Stimulated activated naive CD8-positive, alpha-beta T cell treated with anti-CD3 and anti-CD28 coated beads, Interleukin-15, amount 100 ng/mL, for 72 hours (primary cell): ENCODE measurements around the gene FRMD7.
"Not testable (repeated sequence)": the region's sequence is repeated elsewhere in the genome, so short reads cannot be mapped to it uniquely, and the experiment has no call there.

Experiments used
- ATAC-seq: fragments of 150-1000 bp; cut with Tn5 transposase; 2 replicates; pipeline ENCODE4 v1.10.0; 2021; ENCODE audit warnings: mild to moderate bottlenecking, moderate library complexity
- DNase-seq, 2 donors: peaks; one replicate each; pipeline ENCODE4 v3.0.0; 2021 to 2022
- H3K27ac Mint-ChIP-seq, 2 donors: one replicate each; pipeline ENCODE4 v1.8.0; 2022; ENCODE audit warnings: mild to moderate bottlenecking in 2 of 2, mixed read lengths in 2 of 2, moderate library complexity in 2 of 2
- H3K27me3 Mint-ChIP-seq: one replicate; pipeline ENCODE4 v1.8.0; 2022; ENCODE audit warnings: mixed read lengths
- H3K4me1 Mint-ChIP-seq: one replicate; pipeline ENCODE4 v1.8.0; 2022; ENCODE audit warnings: mild to moderate bottlenecking, mixed read lengths
- H3K4me3 Mint-ChIP-seq, 2 donors: one replicate each; pipeline ENCODE4 v1.8.0; 2022; ENCODE audit warnings: mild to moderate bottlenecking in 2 of 2, mixed read lengths in 2 of 2, moderate library complexity in 1 of 2
- H3K9me3 Mint-ChIP-seq, 2 donors: one replicate each; pipeline ENCODE4 v1.8.0; 2022; ENCODE audit warnings: mixed read lengths in 2 of 2

The FRMD7 gene

GRCh38 chrX:132127743-132128142, at the start of gene FRMD7:
FRMD7 (minus strand) TSS chrX:132128020; CDS start chrX:132127844, 176 bp downstream.
- Mint-ChIP-seq H3K27me3 (no peaks in the 10 kb centered on the region), H3K4me1 (no peaks in the 10 kb centered on the region), H3K27ac (no peak within 1 kb of the TSS), H3K9me3 (no peaks in the 10 kb centered on the region), H3K4me3 (no peak within 1 kb of the TSS)
- ATAC-seq: no peak
- no peak for DNase-seq

- ATAC-seq (no peak), DNase-seq (no peak)
- Mint-ChIP-seq H3K27me3 (peaks cover 6% of the 10 kb centered on the region), H3K4me3 (no peak overlapping the region), H3K27ac (no peak overlapping the region), H3K4me1 (no peaks in the 10 kb centered on the region), H3K9me3 (no peaks in the 10 kb centered on the region)
Observed at GRCh38 chrX:132173647-132174046, 45.8 kb upstream of the FRMD7 start.

DNA sequence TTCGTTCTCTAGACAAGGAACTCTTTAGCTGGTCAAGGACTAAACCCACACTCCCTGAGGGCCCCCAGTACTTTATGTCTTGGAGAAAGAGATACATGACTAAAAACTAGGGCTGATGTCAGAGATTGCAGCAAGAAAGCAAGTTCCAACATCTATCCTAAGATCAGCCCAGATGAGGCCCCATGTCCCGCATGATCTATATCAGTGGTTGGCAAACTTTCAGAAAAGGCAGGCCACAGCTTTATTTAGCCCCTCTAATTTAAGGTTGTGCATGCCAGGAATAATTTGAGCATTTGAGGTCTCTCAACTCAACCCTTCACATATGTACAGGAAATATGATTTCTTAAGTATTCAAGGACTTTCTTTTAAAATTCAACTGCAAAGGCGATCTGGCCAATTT, 44.1 kb upstream of the FRMD7 start:
- no peaks in the 10 kb centered on the region for H3K9me3 Mint-ChIP-seq
- H3K27me3 Mint-ChIP-seq: peaks cover 6% of the 10 kb centered on the region
- no peak overlapping the region for H3K4me3 Mint-ChIP-seq
- no peak overlapping the region for H3K27ac Mint-ChIP-seq
- DNase-seq (no peak), ATAC-seq (no peak)
- H3K4me1 Mint-ChIP-seq: no peaks in the 10 kb centered on the region

DNA sequence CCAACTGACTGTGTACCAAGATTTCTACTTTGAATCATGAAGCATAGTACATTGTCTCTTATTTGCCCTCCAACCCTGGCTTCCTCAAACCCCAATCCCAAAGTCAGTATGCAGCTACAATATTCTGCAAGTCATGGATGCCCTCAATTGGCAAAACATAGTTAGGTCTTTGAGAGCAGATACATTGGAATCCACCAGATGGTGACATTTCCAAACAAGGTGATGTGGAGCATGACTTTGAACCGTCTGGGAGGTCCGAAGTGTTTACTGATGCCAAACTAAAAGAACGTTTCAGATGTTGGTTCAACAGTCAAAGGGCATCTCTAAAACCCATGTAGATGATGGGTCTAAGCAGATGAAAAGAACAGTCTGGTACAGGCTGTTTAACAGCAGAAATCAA, 43.7 kb upstream of the FRMD7 start:
- H3K4me1 Mint-ChIP-seq: no peaks in the 10 kb centered on the region
- no peak for ATAC-seq
- H3K27me3 Mint-ChIP-seq: peaks cover 6% of the 10 kb centered on the region
- H3K27ac Mint-ChIP-seq: no peak overlapping the region
- no peaks in the 10 kb centered on the region for H3K9me3 Mint-ChIP-seq
- no peak for DNase-seq
- H3K4me3 Mint-ChIP-seq: no peak overlapping the region

DNA sequence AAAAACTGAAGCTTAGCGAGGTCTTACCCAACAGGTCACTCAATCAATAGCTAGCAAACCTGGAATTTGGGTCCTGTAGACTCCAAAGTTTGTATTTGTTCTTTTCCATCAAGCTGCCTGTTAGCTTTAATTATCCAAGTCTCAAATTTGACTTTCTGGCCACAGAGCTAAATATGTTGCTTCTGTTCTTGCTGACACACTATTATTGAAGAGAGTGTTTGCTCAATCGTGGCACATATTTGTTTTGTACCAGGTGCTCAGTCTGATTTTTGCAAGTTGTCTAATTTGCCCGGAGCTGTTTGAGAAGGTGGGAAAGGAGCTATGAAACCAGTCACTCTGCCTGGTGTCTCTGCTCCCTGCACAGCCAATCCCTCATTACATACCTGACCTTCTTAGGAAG, 41.7 kb upstream of the FRMD7 start:
- ATAC-seq (no peak), DNase-seq (no peak)
- Mint-ChIP-seq H3K4me3 (no peak overlapping the region), H3K9me3 (no peaks in the 10 kb centered on the region), H3K4me1 (no peaks in the 10 kb centered on the region), H3K27me3 (peaks cover 6% of the 10 kb centered on the region), H3K27ac (no peak overlapping the region)

- no peak overlapping the region for H3K27ac Mint-ChIP-seq
- H3K9me3 Mint-ChIP-seq: peaks cover 0 to 6% of the 10 kb centered on the region in 2 donors
- no peak for DNase-seq
- H3K27me3 Mint-ChIP-seq: peaks cover 6% of the 10 kb centered on the region
- H3K4me3 Mint-ChIP-seq: no peak overlapping the region
- ATAC-seq: no peak
- no peaks in the 10 kb centered on the region for H3K4me1 Mint-ChIP-seq
Observed at GRCh38 chrX:132165651-132166050, 37.8 kb upstream of the FRMD7 start.

DNA sequence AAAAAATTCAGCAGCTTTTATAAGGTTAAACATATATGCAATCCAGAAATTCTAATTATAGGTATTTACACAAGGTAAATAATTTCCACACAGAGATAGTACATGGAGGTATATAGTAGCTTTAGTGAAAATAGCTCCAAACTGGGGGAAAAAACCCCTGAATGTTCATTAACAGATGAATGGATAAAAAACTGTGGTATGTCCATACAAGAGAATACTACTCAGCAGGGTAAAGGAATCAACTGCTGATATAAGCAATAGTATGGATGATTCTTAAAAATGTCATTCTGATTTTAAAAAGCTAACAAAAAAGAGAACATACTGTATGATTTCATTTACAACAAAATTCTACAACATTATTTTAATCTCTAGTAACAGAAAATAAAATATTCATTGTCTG, 37.2 kb upstream of the FRMD7 start:
- DNase-seq (no peak), ATAC-seq (no peak)
- Mint-ChIP-seq H3K4me1 (no peaks in the 10 kb centered on the region), H3K27ac (no peak overlapping the region), H3K4me3 (no peak overlapping the region), H3K27me3 (peaks cover 6% of the 10 kb centered on the region), H3K9me3 (peaks cover 0 to 6% of the 10 kb centered on the region in 2 donors)

DNA sequence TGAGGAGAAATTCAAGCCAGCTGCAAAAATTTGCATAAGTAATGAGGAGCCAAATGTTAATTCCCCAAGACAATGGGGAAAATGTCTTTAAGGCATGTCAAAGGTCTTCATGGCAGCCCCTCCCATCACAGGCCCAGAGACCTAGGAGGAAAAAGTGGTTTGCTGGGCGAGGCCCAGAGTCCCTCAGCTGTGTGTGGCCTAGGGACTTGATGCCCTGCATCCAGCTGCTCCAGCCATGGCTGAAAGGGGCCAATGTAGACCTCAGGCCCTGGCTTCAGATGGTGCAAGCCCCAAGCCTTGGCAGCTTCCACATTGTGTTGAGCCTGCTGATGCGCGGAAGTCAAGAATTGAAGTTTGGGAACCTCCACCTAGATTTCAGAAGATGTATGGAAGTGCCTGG, 35.3 kb upstream of the FRMD7 start:
- not testable (repeated sequence) for ATAC-seq

DNA sequence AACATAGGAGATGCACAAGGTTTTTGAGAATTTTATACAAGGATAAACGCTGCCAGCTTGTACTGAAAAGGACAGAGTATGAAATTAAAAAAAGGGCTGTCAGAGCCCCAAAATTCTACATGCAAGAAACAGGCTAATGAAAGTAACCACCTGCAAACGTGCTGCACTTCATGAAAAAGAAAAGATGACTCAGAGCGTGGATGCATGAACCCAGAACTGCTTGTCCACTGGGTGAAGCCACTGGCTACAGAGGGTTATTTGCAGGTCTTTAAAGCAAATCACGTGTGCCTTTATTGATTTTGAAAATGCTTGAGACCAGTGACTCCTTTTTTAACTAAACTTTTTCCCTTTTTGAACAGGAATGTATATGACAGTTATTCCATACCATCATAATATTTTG, 25.3 kb upstream of the FRMD7 start:
- no peak overlapping the region for H3K27ac Mint-ChIP-seq
- H3K4me1 Mint-ChIP-seq: no peaks in the 10 kb centered on the region
- ATAC-seq (no peak), DNase-seq (no peak)
- no peak overlapping the region for H3K4me3 Mint-ChIP-seq
- no peaks in the 10 kb centered on the region for H3K9me3 Mint-ChIP-seq
- H3K27me3 Mint-ChIP-seq: no peaks in the 10 kb centered on the region

More for the DNA sequence above, 35.3 kb upstream of the FRMD7 start:
- H3K27me3 Mint-ChIP-seq, H3K4me1 Mint-ChIP-seq, H3K9me3 Mint-ChIP-seq, DNase-seq, H3K4me3 Mint-ChIP-seq, H3K27ac Mint-ChIP-seq: not testable (repeated sequence)

GRCh38 chrX:132146456-132146855, 18.6 kb upstream of the FRMD7 start:
- Mint-ChIP-seq H3K4me1 (no peaks in the 10 kb centered on the region), H3K4me3 (no peak overlapping the region), H3K9me3 (no peaks in the 10 kb centered on the region)

DNA sequence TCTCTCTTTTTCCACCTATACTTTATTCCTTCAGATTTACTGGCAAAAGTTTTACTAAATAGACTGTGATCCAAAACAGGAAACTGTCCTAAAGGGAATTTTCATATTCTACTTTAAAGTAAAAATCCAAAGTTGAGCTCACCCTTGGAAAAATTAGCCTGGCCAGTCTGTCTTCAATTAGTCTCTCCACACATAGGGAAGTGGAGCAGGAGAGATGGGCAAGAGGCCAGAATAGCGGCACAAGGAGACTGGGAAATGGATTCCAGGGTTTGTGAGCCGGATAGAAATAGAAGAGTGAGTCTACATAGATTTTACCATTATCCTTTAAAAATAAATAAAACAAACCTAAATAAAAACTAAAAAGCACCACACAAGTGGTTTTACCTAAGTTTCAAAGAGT, 16.2 kb upstream of the FRMD7 start:
- Mint-ChIP-seq H3K4me3 (no peak overlapping the region), H3K27ac (no peak overlapping the region), H3K4me1 (no peaks in the 10 kb centered on the region), H3K27me3 (no peaks in the 10 kb centered on the region), H3K9me3 (no peaks in the 10 kb centered on the region)
- DNase-seq (no peak), ATAC-seq (no peak)

More at GRCh38 chrX:132146456-132146855, 18.6 kb upstream of the FRMD7 start:
- DNase-seq (no peak), ATAC-seq (no peak)
- Mint-ChIP-seq H3K27me3 (no peaks in the 10 kb centered on the region), H3K27ac (no peak overlapping the region)

DNA sequence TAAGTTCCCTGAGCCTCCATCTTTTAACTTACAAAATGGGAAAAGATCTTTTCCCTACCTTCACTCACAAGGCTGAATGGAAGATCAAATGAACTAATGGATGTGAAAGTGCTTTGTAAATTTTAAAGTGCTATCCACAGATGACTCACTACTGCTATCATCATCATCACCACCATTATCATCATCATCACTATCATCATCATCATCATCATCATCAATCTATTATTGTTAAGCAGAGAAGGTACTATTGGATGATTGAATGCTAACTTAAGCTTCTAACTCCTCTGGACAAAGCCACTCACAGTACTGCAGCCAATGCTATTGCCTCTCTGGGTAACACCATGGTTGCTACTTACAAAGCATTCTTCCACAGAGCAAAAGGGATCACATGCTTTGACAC, 1.9 kb downstream of the FRMD7 start:
- no peak for ATAC-seq
- H3K27me3 Mint-ChIP-seq: no peaks in the 10 kb centered on the region
- no peak overlapping the region for H3K27ac Mint-ChIP-seq
- DNase-seq: no peak
- no peaks in the 10 kb centered on the region for H3K9me3 Mint-ChIP-seq
- H3K4me3 Mint-ChIP-seq: no peak overlapping the region
- H3K4me1 Mint-ChIP-seq: no peaks in the 10 kb centered on the region

DNA sequence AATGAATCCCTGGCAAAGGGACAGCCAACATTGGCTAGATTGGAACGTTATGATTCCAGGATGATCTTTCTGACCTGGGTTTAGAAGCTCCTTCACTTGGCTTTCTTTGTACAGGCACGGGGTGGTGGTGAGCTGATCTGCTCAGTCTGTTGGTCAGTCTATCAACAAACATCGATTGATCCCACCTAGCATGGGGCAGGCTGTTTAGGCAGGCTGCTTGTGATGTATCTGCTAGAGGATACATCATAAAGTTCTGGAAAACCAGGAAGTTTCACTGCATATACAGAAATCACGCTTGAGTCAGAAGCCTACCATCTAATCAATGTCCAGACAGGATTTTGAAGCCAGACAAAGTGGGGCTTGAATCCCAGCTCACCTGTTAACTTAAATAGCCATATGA, 6.9 kb downstream of the FRMD7 start:
- Mint-ChIP-seq H3K27ac (no peak overlapping the region), H3K4me1 (no peaks in the 10 kb centered on the region), H3K4me3 (no peak overlapping the region), H3K9me3 (no peaks in the 10 kb centered on the region), H3K27me3 (no peaks in the 10 kb centered on the region)
- ATAC-seq (no peak), DNase-seq (no peak)

DNA sequence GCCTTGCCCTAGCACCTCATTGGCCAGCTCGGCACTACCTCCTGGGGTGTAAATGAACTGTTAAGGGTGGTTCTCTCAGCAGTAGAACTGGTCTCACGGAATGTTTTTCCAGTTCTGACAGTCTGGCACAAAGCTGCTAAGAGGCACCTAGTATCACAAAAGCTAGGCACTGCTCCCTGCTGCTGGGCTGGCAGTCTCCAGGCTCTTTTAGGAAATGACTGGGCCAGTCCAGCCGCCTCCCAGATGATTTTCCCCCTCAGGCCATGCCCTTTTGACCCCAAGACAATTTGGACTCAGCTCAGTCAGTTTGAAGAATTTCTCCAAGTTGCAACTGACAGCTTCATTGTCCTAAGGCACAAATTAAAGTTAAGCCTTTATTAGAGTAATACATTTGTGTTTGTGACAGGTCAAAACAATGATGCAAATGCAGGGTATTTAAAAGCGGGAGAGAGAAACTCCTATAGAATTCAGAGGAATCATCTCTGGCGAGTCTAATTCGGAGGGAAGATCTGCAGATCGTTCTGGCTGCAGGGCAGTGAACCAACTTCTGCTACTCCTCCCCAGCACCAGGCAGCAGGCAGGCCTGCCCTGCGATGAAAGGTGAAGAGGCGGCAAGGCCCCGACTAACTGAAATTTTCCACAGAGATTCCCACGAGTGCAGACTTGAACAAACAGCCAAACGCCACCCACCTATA, 7.9 kb downstream of the FRMD7 start:
- Mint-ChIP-seq H3K27me3 (no peaks in the 10 kb centered on the region), H3K9me3 (no peaks in the 10 kb centered on the region), H3K27ac (no peak overlapping the region), H3K4me1 (no peaks in the 10 kb centered on the region), H3K4me3 (no peak overlapping the region)
- no peak for ATAC-seq
- no peak for DNase-seq

- Mint-ChIP-seq H3K9me3 (no peaks in the 10 kb centered on the region), H3K27ac (no peak overlapping the region)
Observed at GRCh38 chrX:132119283-132119682, 8.5 kb downstream of the FRMD7 start.

GRCh38 chrX:132118358-132118757, 9.5 kb downstream of the FRMD7 start:
- ATAC-seq (no peak), DNase-seq (no peak)
- Mint-ChIP-seq H3K27me3 (no peaks in the 10 kb centered on the region), H3K4me1 (no peaks in the 10 kb centered on the region), H3K27ac (no peak overlapping the region), H3K9me3 (no peaks in the 10 kb centered on the region), H3K4me3 (no peak overlapping the region)

More at GRCh38 chrX:132119283-132119682, 8.5 kb downstream of the FRMD7 start:
- H3K4me3 Mint-ChIP-seq: no peak overlapping the region
- no peaks in the 10 kb centered on the region for H3K4me1 Mint-ChIP-seq
- ATAC-seq (no peak), DNase-seq (no peak)
- no peaks in the 10 kb centered on the region for H3K27me3 Mint-ChIP-seq

- Mint-ChIP-seq H3K9me3 (no peaks in the 10 kb centered on the region), H3K4me3 (no peak overlapping the region), H3K27me3 (no peaks in the 10 kb centered on the region), H3K27ac (no peak overlapping the region), H3K4me1 (no peaks in the 10 kb centered on the region)
- no peak for ATAC-seq
- no peak for DNase-seq
Observed at GRCh38 chrX:132115792-132116191, 12.0 kb downstream of the FRMD7 start.
